Peyer's patch (tissue), 4 donors: ENCODE measurements around the gene CES5A.

Experiments used
- CTCF ChIP-seq, 6 experiments: fragments of 450-650 bp in 4 of 6; fragments of 200-600 bp in 2 of 6; sonication (generic) in 1 of 6; IDR thresholded peaks; one replicate each; pipeline ENCODE4 v1.5.1; 2017 to 2019; ENCODE audit warnings: antibody characterized with exemption in 6 of 6, mild to moderate bottlenecking in 3 of 6, moderate library complexity in 1 of 6
- POLR2A ChIP-seq, 2 donors: fragments of 450-650 bp; IDR thresholded peaks; one replicate each; pipeline ENCODE4 v1.5.1; 2017; ENCODE audit warnings: antibody characterized with exemption in 2 of 2, mild to moderate bottlenecking in 2 of 2, moderate library complexity in 2 of 2

DNA sequence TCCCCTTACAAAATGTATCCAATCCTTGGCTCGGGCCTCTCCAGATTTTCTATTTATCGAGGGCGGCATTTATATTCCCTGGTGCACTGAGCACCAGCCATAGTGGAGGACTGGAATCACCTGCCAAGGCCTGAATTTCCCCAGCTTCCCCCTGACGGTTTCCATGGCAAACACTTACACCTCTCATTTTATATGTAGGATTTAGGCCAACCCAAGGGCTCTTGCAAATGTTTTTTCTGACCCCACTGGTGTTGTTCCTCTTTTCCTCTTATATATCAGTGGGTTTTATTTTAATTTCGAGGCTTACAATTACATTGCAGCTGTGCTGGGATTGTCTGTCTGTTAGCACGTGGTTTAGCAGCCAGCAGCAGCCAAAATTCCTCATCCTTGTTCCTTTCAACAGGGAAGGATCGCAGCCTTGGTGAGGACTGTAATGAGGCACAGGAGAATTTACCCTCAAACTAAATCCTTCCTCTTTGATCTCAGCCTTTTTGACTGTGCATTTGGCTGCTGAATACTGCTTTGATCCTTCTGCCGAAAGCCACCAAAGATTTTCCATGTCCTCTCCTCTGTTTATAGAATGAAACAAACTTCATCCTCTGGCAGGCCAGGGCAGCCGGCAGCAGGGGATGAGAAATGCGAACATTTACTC lies 26.5 kb upstream of the CES5A start:
- TF ChIP-seq POLR2A (IDR thresholded peaks at IDR 0.05) (no peak), CTCF (IDR thresholded peaks at IDR 0.05) (no peak)
